Activated CD4-positive, alpha-beta T cell treated with anti-CD3 and anti-CD28 coated beads, Interleukin-2, amount 10 ng/mL, durations not matched to agents 24 days and 14 days (primary cell): ENCODE measurements around the gene RHAG. TPM values are rescaled to one million over a fixed set of nuclear protein-coding genes. Genes with fewer than 3 reads are reported as not detected.
A peak's percentile ranks its signal among the peaks of the same experiment; 100 is the strongest.
"Not testable (repeated sequence)": the region's sequence is repeated elsewhere in the genome, so short reads cannot be mapped to it uniquely, and the experiment has no call there.

Experiments
- DNase-seq: peaks from one replicate; pipeline ENCODE4 v3.0.0; 2022
- H3K27ac Mint-ChIP-seq: one replicate; pipeline ENCODE4 v1.8.0; 2022; ENCODE audit warnings: mild to moderate bottlenecking, mixed read lengths
- H3K27me3 Mint-ChIP-seq: one replicate; pipeline ENCODE4 v1.8.0; 2022; ENCODE audit warnings: mixed read lengths
- H3K36me3 Mint-ChIP-seq: one replicate; pipeline ENCODE4 v1.8.0; 2022; ENCODE audit warnings: low read depth, mild to moderate bottlenecking, mixed read lengths
- H3K4me1 Mint-ChIP-seq: one replicate; pipeline ENCODE4 v1.8.0; 2021; ENCODE audit warnings: mixed read lengths
- H3K4me3 Mint-ChIP-seq: one replicate; pipeline ENCODE4 v1.8.0; 2022; ENCODE audit warnings: mild to moderate bottlenecking, moderate library complexity, mixed read lengths
- H3K9me3 Mint-ChIP-seq: one replicate; pipeline ENCODE4 v1.8.0; 2021; ENCODE audit warnings: mixed read lengths
- intact Hi-C: fragments of 100-400 bp; cut with micrococcal nuclease; formaldehyde crosslinking; loops from one replicate; pipeline ENCODE4 v1.15.1; 2023
- total RNA-seq: library from RNA; stranded (reverse); gene quantifications from 2 replicates; pipeline ENCODE4 v1.2.3, GENCODE V29; 2022

Gene RHAG
- total RNA-seq, 1 donor from 2014 or later = not detected

DNA sequence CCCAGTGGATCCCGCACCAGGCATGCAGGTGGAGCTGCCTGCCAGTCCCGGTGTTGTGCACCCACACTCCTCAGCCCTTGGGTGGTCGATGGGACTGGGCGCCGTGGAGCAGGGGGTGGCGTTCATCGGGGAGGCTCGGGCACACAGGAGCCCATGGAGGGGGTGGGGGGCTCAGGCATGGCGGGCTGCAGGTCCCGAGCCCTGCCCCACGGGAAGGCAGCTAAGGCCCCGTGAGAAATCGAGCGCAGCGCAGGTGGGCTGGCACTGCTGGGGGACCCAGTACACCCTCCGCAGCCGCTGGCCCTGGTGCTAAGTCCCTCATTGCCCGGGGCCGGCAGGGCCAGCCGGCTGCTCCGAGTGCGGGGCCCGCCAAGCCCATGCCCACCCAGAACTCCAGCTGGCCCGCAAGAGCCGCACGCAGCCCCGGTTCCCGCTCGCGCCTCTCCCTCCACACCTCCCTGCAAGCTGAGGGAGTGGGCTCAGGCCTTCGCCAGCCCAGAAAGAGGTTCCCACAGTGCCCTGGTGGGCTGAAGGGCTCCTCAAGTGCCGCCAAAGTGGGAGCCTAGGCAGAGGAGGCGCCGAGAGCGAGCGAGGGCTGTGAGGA lies 7.1 kb downstream of the RHAG start:
- intact Hi-C loops, H3K27me3 Mint-ChIP-seq, H3K9me3 Mint-ChIP-seq, DNase-seq, H3K27ac Mint-ChIP-seq, H3K36me3 Mint-ChIP-seq, H3K4me3 Mint-ChIP-seq, H3K4me1 Mint-ChIP-seq: not testable (repeated sequence)

DNA sequence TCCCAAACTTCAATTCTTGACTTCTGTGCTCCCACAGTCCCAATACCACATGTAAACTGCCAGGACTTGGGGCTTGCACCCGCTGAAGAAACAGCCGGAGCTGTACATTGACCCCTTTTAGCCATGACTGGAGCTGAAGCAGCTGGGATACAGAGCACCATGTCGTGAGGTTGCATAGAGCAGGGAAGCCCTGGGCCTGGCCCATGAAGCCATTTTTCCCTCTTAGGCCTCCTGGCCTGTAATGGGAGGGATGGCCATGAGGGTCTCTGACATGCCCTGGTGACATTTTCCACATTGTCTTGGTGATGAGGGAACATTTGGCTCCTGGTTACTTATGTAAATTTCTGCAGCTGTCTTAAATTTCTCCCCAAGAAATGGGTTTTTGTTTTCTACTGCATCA lies 9.8 kb downstream of the RHAG start:
- no peak for DNase-seq
- Mint-ChIP-seq H3K4me3 (no peak overlapping the region), H3K27me3 (peaks cover 1% of the 10 kb centered on the region), H3K27ac (no peak overlapping the region), H3K4me1 (no peaks in the 10 kb centered on the region), H3K9me3 (no peaks in the 10 kb centered on the region), H3K36me3 (no peaks in the 10 kb centered on the region)
- intact Hi-C loops = no loop called here

DNA sequence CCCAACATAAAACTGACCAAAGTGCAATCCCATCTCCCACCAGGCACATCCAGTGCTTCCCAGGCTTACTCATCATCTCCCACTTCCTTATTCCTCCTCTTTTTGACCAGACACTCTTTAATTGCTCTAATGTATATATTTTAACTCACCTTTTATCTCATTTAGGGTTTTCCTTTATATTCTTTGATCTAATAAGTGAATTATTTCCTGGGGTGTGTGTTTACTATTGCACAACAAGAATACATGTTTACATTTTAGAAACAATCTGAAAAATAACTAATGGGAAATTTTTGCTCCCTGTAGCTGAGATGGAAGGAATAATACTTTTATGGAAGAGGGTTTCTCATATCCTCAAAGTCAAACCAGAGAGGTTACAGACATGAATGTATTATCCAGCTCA lies 18.4 kb downstream of the RHAG start:
- H3K4me1 Mint-ChIP-seq = no peaks in the 10 kb centered on the region
- no peak overlapping the region for H3K27ac Mint-ChIP-seq
- intact Hi-C loops = no loop called here
- no peak overlapping the region for H3K4me3 Mint-ChIP-seq
- peaks cover 6% of the 10 kb centered on the region for H3K27me3 Mint-ChIP-seq
- no peak for DNase-seq
- H3K9me3 Mint-ChIP-seq = no peaks in the 10 kb centered on the region
- no peaks in the 10 kb centered on the region for H3K36me3 Mint-ChIP-seq

DNA sequence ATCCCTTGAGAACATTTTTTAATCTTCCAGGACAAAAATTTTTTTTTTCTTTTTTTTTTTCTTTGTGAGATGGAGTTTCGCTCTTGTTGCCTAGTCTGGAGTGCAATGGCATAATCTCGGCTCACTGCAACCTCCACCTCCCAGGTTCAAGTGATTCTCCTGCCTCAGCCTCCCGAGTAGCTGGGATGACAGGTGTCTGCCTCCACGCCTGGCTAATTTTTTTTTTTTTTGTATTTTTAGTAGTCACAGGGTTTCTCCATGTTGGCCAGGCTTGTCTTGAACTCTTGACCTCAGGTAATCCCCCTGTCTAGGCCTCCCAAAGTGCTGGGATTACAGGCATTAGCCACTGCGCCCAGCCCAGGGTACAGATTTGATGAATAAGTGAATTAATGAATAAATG lies 22.5 kb downstream of the RHAG start:
- H3K27ac Mint-ChIP-seq, H3K36me3 Mint-ChIP-seq, DNase-seq, H3K9me3 Mint-ChIP-seq, H3K4me1 Mint-ChIP-seq, H3K4me3 Mint-ChIP-seq, intact Hi-C loops, H3K27me3 Mint-ChIP-seq: not testable (repeated sequence)

DNA sequence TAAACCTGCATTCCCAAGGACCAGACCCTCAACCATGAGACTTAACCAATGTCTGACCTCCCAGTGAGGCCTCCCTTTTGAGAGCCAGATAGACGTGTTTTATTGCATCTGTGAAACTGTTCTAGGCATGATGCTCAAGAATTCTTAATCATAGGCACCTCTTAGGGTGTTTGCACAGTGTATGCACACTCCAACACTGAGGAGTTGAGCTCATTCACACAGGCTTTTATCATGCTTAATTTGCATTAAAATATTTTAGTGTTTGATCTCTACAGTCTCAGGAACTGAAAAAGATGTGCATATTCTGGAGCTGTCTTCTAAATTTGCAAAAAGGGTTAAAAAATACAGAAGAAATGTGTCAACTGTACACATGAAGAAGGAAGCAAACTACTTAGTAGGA lies 27.4 kb downstream of the RHAG start:
- intact Hi-C loops = loop anchor here (5.0 kb wide), 1 partner anchor 238 kb away; no protein-coding TSS in a partner anchor
- no peaks in the 10 kb centered on the region for H3K36me3 Mint-ChIP-seq

DNA sequence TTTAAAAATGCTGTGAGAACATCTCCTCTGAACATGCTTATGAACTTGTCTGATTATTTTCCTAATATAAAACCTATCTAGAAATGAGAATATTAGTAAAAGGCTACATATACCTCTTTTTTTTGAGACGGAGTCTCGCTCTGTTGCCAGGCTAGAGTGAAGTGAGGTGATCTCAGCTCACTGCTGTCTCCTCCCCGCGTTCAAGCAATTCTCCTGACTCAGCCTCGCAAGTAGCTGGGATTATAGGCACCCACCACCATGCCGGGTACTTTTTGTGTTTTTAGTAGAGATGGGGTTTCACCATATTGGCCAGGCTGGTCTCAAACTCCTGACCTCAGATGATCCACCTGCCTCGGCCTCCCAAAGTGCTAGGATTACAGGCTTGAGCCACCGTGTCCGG lies 28.4 kb downstream of the RHAG start:
- not testable (repeated sequence) for H3K4me1 Mint-ChIP-seq, H3K9me3 Mint-ChIP-seq, H3K27me3 Mint-ChIP-seq, DNase-seq, H3K36me3 Mint-ChIP-seq, H3K4me3 Mint-ChIP-seq, H3K27ac Mint-ChIP-seq
- intact Hi-C loops = loop anchor here (5.0 kb wide), 1 partner anchor 239 kb away; no protein-coding TSS in a partner anchor

More for the DNA sequence above, 27.4 kb downstream of the RHAG start:
- Mint-ChIP-seq H3K27me3 (peaks cover 3% of the 10 kb centered on the region), H3K4me1 (no peaks in the 10 kb centered on the region), H3K4me3 (no peak overlapping the region), H3K27ac (no peak overlapping the region), H3K9me3 (no peaks in the 10 kb centered on the region)
- no peak for DNase-seq

DNA sequence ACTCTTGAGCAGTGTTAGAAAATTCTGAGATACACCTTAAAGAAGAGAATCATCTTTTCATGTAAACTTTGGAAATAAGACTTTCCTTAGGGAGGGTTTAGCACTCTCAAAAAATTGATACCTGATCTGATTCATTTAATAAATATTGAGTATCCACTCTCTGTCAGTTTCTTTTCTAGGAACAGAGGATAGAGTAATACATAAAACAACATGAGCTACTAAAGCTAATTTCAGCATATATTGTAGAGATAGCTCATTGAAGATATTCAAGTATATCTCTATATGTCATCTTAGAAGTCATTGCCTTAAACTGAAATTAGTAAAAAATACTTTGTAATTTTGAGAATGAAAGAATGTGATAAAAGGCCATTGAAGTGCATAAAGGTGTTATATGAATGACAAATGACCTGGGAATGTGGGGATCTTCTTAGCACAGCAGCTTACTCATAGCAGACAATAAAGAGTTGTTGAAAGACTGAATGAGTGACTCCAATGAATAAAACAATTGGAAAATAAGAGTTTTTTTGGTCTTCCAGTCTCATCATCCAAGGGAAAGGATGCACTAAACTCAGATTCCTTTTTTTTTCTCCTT lies 29.2 kb downstream of the RHAG start:
- intact Hi-C loops = loop anchor here (1.0 to 5.0 kb wide), 2 partner anchors 75 to 240 kb away; no protein-coding TSS in a partner anchor

DNA sequence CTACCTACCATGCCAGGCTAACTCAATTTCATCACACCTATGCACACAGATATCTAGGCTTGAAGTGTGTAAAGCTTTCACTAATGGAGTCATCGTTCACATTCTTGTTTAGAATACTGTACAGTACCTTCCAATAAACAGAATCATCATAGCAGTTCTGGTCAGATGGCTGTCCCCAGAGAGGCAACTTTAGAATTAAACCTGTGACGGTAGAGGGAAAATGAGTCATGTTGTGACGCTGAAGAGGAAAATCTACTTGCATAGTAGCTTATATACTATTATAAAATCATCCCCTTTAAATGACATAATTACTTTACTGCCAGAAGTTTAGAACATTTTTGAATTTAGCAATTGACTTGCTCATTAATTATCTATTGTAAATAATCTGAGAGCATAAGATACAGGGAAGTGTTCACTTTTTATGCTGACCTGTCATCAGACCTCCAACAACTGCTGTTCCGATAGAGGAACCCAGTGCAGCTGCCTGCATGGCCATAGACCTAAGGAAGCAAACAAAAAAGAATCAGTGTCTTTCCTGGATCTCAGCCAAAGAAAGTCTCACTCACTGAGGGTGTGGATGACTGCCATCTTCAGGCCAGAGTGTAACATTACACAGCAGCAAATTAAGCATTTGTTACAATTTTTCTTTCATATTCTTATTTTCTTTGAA lies 29.8 kb downstream of the RHAG start:
- H3K36me3 Mint-ChIP-seq = no peaks in the 10 kb centered on the region

More for the DNA sequence above, 29.2 kb downstream of the RHAG start:
- no peak overlapping the region for H3K4me3 Mint-ChIP-seq
- no peak overlapping the region for H3K27ac Mint-ChIP-seq
- H3K27me3 Mint-ChIP-seq = peaks cover 3% of the 10 kb centered on the region
- H3K4me1 Mint-ChIP-seq = no peaks in the 10 kb centered on the region
- H3K36me3 Mint-ChIP-seq = no peaks in the 10 kb centered on the region
- no peaks in the 10 kb centered on the region for H3K9me3 Mint-ChIP-seq
- no peak for DNase-seq

DNA sequence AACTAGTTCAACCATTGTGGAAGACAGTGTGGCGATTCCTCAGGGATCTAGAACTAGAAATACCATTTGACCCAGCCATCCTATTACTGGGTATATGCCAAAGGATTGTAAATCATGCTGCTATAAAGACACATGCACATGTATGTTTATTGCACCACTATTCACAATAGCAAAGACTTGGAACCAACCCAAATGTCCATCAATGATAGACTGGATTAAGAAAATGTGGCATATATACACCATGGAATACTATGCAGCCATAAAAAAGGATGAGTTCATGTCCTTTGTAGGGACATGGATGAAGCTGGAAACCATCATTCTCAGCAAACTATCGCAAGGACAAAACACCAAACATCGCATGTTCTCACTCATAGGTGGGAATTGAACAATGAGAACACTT lies 32.6 kb downstream of the RHAG start:
- intact Hi-C loops, H3K27ac Mint-ChIP-seq: not testable (repeated sequence)

More for the DNA sequence above, 29.8 kb downstream of the RHAG start:
- intact Hi-C loops = loop anchor here (1.0 to 5.0 kb wide), 2 partner anchors 75 to 240 kb away; no protein-coding TSS in a partner anchor
- H3K27ac Mint-ChIP-seq = no peak overlapping the region
- no peak overlapping the region for H3K4me3 Mint-ChIP-seq
- H3K27me3 Mint-ChIP-seq = peaks cover 3% of the 10 kb centered on the region
- H3K9me3 Mint-ChIP-seq = no peaks in the 10 kb centered on the region
- no peaks in the 10 kb centered on the region for H3K4me1 Mint-ChIP-seq
- peak; percentile 73 for DNase-seq

DNA sequence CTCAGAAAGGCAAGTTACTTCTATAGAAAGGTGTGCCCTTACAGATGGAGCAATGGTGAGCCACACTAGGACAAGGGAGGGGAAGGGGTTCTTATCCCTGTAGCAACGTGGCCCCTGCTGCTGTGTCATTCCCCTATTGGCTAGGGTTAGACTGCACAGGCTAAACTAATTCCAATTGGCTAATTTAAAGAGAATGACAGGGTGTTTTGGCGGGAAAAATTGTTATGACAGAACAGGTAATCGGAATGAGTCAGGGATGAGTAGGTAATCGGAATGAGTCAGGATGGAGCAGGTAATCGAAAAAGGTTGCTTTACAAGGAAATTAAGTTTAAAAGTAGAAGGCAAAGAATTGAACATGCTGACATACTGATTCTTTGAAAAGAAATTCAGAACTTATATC lies 49.4 kb downstream of the RHAG start:
- H3K4me1 Mint-ChIP-seq, H3K36me3 Mint-ChIP-seq, H3K27me3 Mint-ChIP-seq, H3K27ac Mint-ChIP-seq, DNase-seq, intact Hi-C loops, H3K9me3 Mint-ChIP-seq, H3K4me3 Mint-ChIP-seq: not testable (repeated sequence)

More for the DNA sequence above, 32.6 kb downstream of the RHAG start:
- H3K4me3 Mint-ChIP-seq, DNase-seq, H3K4me1 Mint-ChIP-seq, H3K9me3 Mint-ChIP-seq, H3K36me3 Mint-ChIP-seq, H3K27me3 Mint-ChIP-seq: not testable (repeated sequence)

DNA sequence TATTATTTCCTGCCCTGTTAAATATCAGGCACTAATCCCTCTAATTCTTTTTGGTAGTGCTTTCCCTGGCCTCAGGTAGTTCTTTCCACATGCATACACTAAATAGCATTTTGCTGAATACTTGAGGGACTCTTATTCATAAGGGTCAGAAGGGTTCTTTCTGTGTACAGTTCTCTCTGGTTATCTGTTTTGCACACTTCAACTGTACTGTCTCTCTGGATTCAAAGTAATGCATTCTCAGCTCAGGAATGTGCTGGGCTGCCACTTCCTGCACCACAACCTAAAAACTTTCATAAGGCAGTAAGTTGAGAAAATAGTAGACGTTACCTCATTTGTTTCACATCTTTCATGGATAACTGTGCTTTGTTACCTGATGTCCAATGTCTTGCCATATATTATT lies 54.1 kb downstream of the RHAG start:
- H3K9me3 Mint-ChIP-seq = no peaks in the 10 kb centered on the region
- no peaks in the 10 kb centered on the region for H3K4me1 Mint-ChIP-seq
- no peak overlapping the region for H3K27ac Mint-ChIP-seq
- peaks cover 5% of the 10 kb centered on the region for H3K27me3 Mint-ChIP-seq
- no peaks in the 10 kb centered on the region for H3K36me3 Mint-ChIP-seq
- H3K4me3 Mint-ChIP-seq = no peak overlapping the region
- intact Hi-C loops = no loop called here
- no peak for DNase-seq

DNA sequence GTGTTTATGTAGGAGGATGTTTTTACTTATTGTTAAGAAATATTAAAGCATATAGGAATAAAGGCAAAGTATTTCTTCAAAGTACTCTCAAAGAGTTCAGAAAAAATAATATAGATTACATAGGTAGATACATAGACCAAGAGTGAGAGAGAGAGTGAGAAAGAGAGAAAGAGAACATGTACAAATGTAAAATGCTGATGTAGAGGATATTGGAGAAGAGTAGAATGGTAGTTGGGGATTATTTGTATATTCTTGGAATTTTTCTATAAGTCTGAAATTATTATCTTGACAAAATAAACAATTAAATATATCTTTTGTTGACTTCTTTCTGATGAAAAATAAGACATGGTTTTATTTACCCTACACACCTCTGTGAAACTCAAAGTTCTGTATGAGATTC lies 57.0 kb downstream of the RHAG start:
- intact Hi-C loops = no loop called here
- H3K9me3 Mint-ChIP-seq = no peaks in the 10 kb centered on the region
- no peaks in the 10 kb centered on the region for H3K36me3 Mint-ChIP-seq
- no peak for DNase-seq
- H3K4me3 Mint-ChIP-seq = no peak overlapping the region
- H3K27me3 Mint-ChIP-seq = peaks cover 5% of the 10 kb centered on the region
- H3K27ac Mint-ChIP-seq = no peak overlapping the region
- H3K4me1 Mint-ChIP-seq = no peaks in the 10 kb centered on the region

DNA sequence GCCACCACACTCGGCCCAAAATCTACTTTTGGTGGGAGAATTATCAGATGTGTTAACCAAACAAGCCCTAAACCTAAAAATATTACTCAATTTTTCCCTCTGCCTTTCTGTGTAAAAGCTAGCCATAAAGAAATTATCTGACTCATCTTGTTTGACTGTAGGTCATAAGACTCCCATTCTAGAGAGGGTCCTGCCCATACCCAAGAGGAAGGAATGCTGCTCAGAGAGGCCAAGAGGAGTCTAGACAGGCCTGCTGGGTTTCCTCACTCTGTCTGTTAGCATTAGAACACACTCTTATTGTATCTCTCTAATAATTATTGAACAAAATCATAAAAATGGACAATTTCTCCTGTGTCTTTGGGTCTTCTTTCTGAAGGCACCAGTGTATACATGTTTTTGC lies 60.0 kb downstream of the RHAG start:
- no peaks in the 10 kb centered on the region for H3K4me1 Mint-ChIP-seq
- H3K36me3 Mint-ChIP-seq = no peaks in the 10 kb centered on the region
- intact Hi-C loops = no loop called here
- peaks cover 6% of the 10 kb centered on the region for H3K27me3 Mint-ChIP-seq
- no peaks in the 10 kb centered on the region for H3K9me3 Mint-ChIP-seq
- no peak overlapping the region for H3K4me3 Mint-ChIP-seq
- H3K27ac Mint-ChIP-seq = no peak overlapping the region
- DNase-seq = no peak

DNA sequence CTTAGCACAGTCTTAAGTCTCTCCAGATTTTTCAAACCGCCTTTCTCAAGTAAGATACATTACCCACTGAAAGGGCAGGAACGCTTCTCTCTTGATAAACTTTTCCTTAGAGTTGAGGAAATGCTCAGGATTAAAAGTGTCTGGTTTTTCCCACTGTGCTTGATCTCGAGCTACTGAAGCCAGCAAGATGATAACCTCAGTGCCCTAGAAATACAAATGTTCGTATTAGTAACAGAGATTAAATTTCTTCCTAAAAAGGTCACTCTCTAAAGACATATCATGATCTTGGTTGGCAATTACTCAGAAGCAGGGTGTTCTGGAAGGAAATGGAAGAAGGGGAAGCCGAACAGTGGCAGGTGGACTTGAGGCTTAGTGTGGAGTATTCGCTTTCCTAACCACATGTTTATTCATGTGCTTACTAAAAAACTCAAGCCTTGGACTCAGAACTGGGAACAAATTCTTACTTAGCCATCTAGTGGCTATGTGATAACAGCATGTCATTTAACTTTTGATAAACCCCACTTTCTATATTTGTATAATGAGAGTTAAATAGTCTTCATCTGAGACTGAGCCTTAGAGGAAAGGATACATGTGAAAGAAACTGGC lies 66.1 kb downstream of the RHAG start:
- DNase-seq = no peak
- peaks cover 5% of the 10 kb centered on the region for H3K27me3 Mint-ChIP-seq
- no peaks in the 10 kb centered on the region for H3K36me3 Mint-ChIP-seq
- no peaks in the 10 kb centered on the region for H3K9me3 Mint-ChIP-seq
- intact Hi-C loops = no loop called here
- no peak overlapping the region for H3K4me3 Mint-ChIP-seq
- no peak overlapping the region for H3K27ac Mint-ChIP-seq
- peaks cover 3% of the 10 kb centered on the region for H3K4me1 Mint-ChIP-seq
